NT2/D1 (cell line): ENCODE measurements around the gene NXPH4.

Experiments used
- DNase-seq: peaks from one replicate; pipeline ENCODE4 v3.0.0-alpha.2; 2011; ENCODE audit warnings: low read depth, low spot score
- H3K27me3 ChIP-seq: 2 replicates; pipeline ENCODE4 v1.6.0; 2011; ENCODE audit warnings: mild to moderate bottlenecking; ENCODE audit not compliant: insufficient read length, insufficient read depth
- H3K36me3 ChIP-seq: 2 replicates; pipeline ENCODE4 v1.6.1; 2011; ENCODE audit warnings: mild to moderate bottlenecking, low read length, mixed read lengths; ENCODE audit not compliant: insufficient read depth, insufficient read length
- H3K4me1 ChIP-seq: 2 replicates; pipeline ENCODE4 v1.5.1; 2011; ENCODE audit not compliant: insufficient read depth, insufficient read length
- H3K4me3 ChIP-seq: 2 replicates; pipeline ENCODE4 v1.5.1; 2011; ENCODE audit warnings: low read depth; ENCODE audit not compliant: insufficient read length
- H3K9ac ChIP-seq: 2 replicates; pipeline ENCODE4 v1.6.0; 2011; ENCODE audit warnings: low read depth; ENCODE audit not compliant: insufficient read length
- H3K9me3 ChIP-seq: 2 replicates; pipeline ENCODE4 v1.5.1; 2011; ENCODE audit warnings: mild to moderate bottlenecking, low read length; ENCODE audit not compliant: insufficient read depth
- SUZ12 ChIP-seq: IDR thresholded peaks from 2 replicates; pipeline ENCODE4 v1.6.1; 2011; ENCODE audit not compliant: insufficient read length, insufficient read depth; ENCODE audit errors: extremely low read depth
- YY1 ChIP-seq: IDR thresholded peaks from 2 replicates; pipeline ENCODE4 v1.6.1; 2011; ENCODE audit not compliant: insufficient read length, insufficient read depth
- ZNF274 ChIP-seq: IDR thresholded peaks from 2 replicates; pipeline ENCODE4 v1.6.1; 2011; ENCODE audit warnings: mild to moderate bottlenecking, low read depth, low read length

The NXPH4 gene

GRCh38 chr12:57222286-57223190 is 5.9 kb downstream of the NXPH4 start:
- Histone ChIP-seq H3K4me1 (peaks cover 34% of the 10 kb centered on the region), H3K36me3 (no peaks in the 10 kb centered on the region), H3K9ac (peak overlapping the region; percentile 27), H3K27me3 (peaks cover 88% of the 10 kb centered on the region), H3K9me3 (no peaks in the 10 kb centered on the region), H3K4me3 (no peak overlapping the region)
- no peak for TF ChIP-seq SUZ12
- TF ChIP-seq ZNF274, result no peak
- no peak for TF ChIP-seq YY1
- no peak for DNase-seq

GRCh38 chr12:57223191-57224165 is 6.9 kb downstream of the NXPH4 start:
- Histone ChIP-seq H3K36me3 (no peaks in the 10 kb centered on the region), H3K9me3 (no peaks in the 10 kb centered on the region), H3K4me1 (peaks cover 33% of the 10 kb centered on the region), H3K27me3 (peaks cover 85% of the 10 kb centered on the region), H3K9ac (peak overlapping the region; percentile 27), H3K4me3 (no peak overlapping the region)
- DNase-seq, result no peak
- TF ChIP-seq YY1 (no peak), SUZ12 (no peak)

GRCh38 chr12:57224278-57224972 is 7.8 kb downstream of the NXPH4 start:
- no peaks in the 10 kb centered on the region for H3K9me3 ChIP-seq
- peaks cover 30% of the 10 kb centered on the region for H3K4me1 ChIP-seq
- peaks cover 83% of the 10 kb centered on the region for H3K27me3 ChIP-seq
- no peak for DNase-seq
- H3K4me3 ChIP-seq, result no peak overlapping the region
- H3K9ac ChIP-seq, result no peak overlapping the region
- TF ChIP-seq ZNF274 (no peak), YY1 (no peak), SUZ12 (no peak)
- no peaks in the 10 kb centered on the region for H3K36me3 ChIP-seq

GRCh38 chr12:57224973-57225679 is 8.5 kb downstream of the NXPH4 start:
- H3K9ac ChIP-seq, result no peak overlapping the region
- DNase-seq, result no peak
- peaks cover 76% of the 10 kb centered on the region for H3K27me3 ChIP-seq
- H3K9me3 ChIP-seq, result no peaks in the 10 kb centered on the region
- H3K4me3 ChIP-seq, result no peak overlapping the region
- H3K36me3 ChIP-seq, result no peaks in the 10 kb centered on the region
- H3K4me1 ChIP-seq, result peaks cover 24% of the 10 kb centered on the region
- TF ChIP-seq YY1 (no peak), SUZ12 (no peak), ZNF274 (no peak)

GRCh38 chr12:57225680-57226210 is 9.2 kb downstream of the NXPH4 start:
- H3K4me1 ChIP-seq, result peaks cover 26% of the 10 kb centered on the region
- H3K9me3 ChIP-seq, result no peaks in the 10 kb centered on the region
- H3K36me3 ChIP-seq, result peaks cover 3% of the 10 kb centered on the region
- no peak overlapping the region for H3K4me3 ChIP-seq
- TF ChIP-seq SUZ12, result no peak
- no peak for TF ChIP-seq ZNF274
- no peak for TF ChIP-seq YY1
- no peak for DNase-seq
- peaks cover 70% of the 10 kb centered on the region for H3K27me3 ChIP-seq
- no peak overlapping the region for H3K9ac ChIP-seq

DNA sequence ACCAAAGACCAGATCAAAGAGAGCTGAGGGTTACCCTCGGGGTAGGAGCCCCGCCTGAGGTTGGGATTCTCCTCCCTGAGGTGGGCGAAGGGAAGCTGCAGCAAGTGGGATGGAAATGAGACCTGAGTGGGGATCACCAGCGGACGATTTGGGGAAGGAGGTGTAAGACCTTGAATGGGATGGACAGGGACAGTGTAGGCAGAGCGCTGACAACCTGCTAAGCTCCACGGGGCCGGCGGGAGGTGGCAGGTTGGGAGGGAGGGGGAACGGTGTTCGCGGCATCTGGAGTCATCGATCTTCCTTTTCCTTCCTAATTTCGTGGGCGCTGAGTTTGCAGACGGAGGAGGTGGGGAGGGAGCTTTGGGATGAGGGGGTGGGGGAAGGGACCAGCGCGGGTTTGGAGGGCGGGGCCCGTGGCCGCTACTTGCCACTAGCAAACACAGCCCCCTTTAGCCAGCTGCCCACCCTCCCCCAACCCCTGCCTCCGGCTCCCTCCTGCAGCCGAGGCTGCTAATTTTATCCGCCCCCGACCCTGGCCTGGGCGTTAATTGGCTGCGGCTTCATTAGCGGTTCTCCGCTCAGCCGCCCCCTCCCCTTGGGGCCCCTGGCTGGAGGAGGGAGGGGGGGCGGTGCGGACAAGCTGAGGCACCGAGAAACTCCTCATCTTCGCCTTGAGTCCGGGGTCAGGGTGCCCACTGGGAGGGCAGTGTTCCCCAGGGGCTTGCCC is 10.2 kb downstream of the NXPH4 start:
- peak overlapping the region; percentile 13 for H3K4me3 ChIP-seq
- H3K36me3 ChIP-seq, result peaks cover 13% of the 10 kb centered on the region
- H3K9me3 ChIP-seq, result no peaks in the 10 kb centered on the region
- peak overlapping the region; percentile 51 for H3K9ac ChIP-seq
- H3K27me3 ChIP-seq, result peaks cover 60% of the 10 kb centered on the region
- TF ChIP-seq ZNF274, result no peak
- TF ChIP-seq SUZ12, result no peak
- TF ChIP-seq YY1, result no peak
- H3K4me1 ChIP-seq, result peaks cover 25% of the 10 kb centered on the region
- DNase-seq, result no peak
